NOMO-1 treated with dmso at 0.1 percent for 144 hours (cell line): ENCODE data around the gene NOP56.

Source experiments
- DNase-seq: peaks from one replicate; lab custom pipeline; 2025; ENCODE audit not compliant: unreplicated experiment; lab: John Stamatoyannopoulos, UW

The NOP56 gene

GRCh38 chr20:2700913-2701620, 48.6 kb downstream of the NOP56 start:
- DNase-seq = no peak

- DNase-seq = no peak
These were observed 49.2 kb downstream of the NOP56 start for GRCh38 chr20:2701671-2702081.

- DNase-seq = no peak
These were observed 51.5 kb downstream of the NOP56 start for GRCh38 chr20:2703716-2704475.

GRCh38 chr20:2705931-2706645, 53.7 kb downstream of the NOP56 start:
- no peak for DNase-seq

- DNase-seq = no peak
These were observed 54.4 kb downstream of the NOP56 start for GRCh38 chr20:2706688-2707352.

GRCh38 chr20:2707353-2708072, 55.1 kb downstream of the NOP56 start:
- DNase-seq = no peak
